Inferior parietal cortex (tissue), 1 donor: ENCODE results near the gene MND1.
A peak's percentile ranks its signal among the peaks of the same experiment; 100 is the strongest.
"Not testable (repeated sequence)": the region's sequence is repeated elsewhere in the genome, so short reads cannot be mapped to it uniquely, and the experiment has no call there.

Experiments used
- DNase-seq: peaks from one replicate; pipeline ENCODE4 v3.0.0-alpha.2; 2016; ENCODE audit errors: extremely low spot score

MND1 gene

DNA sequence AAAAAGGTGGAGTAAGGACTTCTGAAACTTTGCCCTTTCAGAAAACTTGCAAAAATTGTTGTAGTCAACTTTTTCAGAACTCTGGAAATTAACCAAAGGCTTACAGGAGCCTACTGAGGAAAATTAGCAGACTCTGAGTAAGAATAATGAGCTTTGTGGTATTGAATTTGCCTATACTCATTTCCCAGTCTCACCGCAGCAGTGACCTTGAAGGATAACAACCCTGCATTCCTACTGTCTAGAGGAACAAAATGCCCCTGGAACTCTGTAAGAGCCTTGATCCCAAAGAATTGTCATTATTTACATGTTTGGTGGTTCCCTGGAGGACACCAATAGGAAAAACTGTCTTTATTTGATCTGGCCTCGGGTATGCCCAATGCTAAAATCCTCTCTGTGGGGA is 57.9 kb downstream of the MND1 start:
- no peak for DNase-seq

DNA sequence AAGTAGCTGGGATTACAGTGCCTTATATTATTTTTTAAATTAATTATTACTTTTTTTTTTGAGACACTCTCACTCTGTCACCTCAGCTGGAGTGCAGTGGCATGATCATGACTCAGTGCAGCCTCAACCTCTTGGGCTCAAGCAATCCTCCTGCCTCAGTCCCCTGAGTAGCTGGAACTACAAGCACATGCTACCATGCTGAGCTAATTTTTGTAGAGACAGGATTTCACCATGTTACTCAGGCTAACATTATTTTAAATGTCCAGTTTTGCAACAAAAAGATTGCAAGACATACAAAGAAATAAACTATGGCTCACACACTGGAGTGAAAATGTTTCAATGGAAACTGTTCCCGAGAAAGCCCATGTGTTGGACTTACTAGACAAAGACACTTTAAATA is 59.2 kb downstream of the MND1 start:
- DNase-seq, result no peak

DNA sequence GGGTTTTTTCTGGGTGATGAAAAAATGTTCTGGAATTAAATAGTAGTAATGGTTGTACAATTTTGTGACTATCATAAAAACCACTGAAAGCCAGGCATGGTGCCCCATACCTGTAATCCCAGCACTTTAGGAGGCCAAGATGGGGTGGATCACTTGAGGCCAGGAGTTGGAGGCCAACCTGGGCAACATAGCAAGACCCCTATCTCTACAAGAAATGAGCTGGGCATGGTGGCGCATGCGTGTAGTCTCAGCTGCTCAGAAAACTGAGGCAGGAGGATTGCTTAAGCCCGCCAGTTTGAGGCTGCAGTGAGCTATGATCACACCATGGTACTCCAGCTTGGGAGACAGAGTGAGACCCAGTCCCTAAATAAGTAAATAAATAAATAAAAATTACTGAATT is 63.4 kb downstream of the MND1 start:
- no peak for DNase-seq

DNA sequence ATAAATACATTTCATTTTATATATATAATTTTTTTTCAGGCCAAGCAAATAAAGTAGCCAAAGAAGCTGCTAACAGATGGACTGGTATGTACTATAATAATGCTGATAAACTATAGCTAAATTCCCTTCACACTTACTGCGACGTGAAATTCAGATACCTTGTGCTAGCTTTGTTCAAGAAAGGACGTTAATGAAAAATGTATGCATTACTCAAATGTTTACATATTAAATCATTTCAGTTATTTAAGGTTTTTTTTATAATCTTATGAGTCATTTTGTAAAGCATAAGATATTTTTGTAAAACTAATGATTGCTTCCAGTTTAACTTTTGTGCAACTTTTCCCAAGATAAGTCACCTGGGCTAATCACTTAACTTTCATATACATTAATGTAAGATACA is 64.4 kb downstream of the MND1 start:
- DNase-seq, result no peak

DNA sequence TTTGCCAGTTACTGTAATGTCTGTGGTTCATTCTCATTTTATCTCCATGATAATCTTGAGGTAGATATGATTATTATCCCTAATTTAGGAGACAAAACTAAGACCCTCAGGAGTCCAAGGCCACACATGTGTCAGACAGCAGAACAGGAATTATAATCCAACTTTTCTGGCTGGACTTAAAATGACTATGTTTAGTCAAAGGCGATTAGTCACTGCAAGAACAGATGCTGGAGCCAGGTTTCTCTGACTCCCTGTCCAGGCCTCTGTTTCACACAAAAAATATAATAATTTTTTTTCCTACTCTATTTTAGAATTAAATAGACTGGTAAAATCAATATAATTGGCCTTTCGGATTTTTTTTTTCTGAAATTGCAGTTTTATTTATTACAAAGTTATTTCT is 64.9 kb downstream of the MND1 start:
- no peak for DNase-seq

DNA sequence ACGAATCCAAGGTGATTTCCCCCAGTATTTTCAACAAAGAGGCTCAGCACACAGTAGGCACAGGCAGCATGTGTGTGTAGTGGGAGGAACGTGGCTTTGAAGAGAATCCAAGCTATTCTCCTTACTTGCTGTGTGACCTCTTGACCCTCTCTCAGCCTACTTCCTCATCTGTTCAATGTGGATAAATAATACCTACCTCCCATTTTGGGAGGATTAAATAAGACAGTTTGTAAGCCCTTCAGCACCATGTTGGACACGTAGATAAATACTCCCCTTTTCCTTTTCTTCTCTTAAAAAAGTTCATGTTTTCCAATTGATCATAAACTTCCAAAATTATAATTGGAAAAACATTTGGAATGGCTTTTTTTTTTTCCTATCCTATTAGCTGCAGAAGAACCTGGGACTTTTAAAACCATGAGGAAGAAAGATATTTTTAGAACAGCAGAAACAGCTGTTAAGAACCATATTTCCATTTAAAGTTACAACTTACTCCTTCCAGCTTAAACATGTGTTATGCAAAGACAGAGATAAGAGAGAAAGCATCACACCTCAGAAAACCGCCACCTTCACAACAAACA is 65.5 kb downstream of the MND1 start:
- DNase-seq, result no peak

DNA sequence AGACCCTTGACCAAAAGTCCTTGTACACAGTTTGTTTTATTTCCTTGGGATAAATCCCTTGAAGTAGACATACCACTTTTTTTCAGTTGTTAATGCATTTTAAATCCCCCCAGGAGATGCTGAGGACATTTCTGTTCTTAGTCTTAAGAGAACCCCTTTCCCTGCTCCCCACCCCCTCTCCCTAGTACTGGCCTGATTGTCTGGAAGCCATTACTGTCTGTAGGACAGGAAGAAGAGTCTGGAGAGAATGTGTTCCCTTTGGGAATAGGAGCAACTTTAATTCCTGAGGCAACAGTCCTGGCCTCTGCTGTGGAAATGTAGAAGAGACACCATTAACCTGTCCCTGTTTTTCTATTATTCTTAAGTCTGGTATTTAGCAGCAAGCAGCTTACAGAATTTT is 69.4 kb downstream of the MND1 start:
- DNase-seq, result no peak

DNA sequence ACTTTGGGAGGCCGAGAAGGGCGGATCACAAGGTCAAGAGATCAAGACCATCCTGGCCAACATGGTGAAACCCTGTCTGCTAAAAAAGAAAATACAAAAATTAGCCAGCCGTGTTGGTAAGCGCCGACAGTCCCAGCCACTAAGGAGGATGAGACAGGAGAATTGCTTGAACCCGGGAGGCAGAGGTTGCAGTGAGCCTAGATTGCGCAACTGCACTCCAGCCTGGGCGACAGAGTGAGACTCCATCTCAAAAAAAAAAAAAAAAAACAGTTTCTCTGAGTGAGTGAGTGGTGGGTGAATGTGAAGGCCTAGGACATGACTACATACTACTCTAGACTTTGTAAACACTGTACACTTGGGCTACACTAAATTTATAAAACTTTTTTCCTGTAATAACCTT is 72.0 kb downstream of the MND1 start:
- DNase-seq, result not testable (repeated sequence)

DNA sequence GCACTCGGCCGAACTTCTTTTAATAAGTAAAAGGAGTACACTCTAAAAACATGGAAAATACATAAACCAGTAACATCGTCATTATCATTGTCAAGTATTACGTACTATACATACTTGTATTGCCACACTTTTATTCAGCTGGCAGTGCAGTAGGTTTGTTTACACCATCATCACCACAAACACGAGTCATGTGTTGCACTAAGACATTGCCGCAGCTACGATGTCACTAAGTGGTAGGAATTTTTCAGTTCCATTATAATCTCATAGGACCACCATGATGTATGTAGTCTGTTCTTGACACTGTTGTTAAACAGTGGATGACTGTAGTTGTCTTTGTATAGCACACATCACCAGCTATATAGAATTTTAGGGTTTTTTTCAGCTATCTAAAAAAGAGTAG is 73.6 kb downstream of the MND1 start:
- DNase-seq, result no peak

DNA sequence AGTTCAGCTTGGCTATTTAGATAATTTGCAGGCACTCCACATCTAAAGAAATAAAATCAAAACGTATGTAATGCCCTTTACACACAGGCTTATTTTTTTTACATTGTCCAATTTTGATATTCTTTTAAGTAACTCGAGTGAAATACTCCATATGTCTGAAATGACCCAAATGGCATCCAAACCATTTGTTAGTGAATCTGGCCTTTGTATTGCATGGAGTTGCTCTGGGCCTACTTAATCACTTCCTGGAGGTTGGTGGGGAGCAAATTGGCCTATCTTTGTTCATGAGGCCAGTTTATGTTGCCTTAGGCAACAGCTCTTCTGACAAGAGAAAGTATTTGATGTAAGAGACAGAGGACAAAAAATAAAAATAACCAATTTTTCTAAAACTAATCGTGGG is 74.1 kb downstream of the MND1 start:
- no peak for DNase-seq

DNA sequence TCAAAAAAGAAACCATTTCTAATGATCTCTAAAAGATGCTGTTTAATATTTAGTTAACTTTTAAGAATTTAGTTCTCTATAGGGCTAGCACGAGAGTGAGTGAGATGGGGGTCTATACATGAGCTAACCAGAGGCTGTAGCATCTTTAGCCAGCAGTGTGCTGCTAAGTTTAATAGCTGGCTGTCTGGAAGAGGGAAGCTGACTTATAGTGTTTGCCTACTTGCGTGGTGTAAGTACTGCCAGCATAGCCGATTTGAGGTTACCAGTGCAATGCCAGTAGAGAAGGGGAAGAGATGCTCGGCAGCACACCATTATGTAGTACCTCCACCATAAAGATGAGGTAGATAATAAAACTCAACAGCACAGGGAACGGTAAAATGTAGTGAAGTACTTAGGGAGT is 74.5 kb downstream of the MND1 start:
- no peak for DNase-seq

DNA sequence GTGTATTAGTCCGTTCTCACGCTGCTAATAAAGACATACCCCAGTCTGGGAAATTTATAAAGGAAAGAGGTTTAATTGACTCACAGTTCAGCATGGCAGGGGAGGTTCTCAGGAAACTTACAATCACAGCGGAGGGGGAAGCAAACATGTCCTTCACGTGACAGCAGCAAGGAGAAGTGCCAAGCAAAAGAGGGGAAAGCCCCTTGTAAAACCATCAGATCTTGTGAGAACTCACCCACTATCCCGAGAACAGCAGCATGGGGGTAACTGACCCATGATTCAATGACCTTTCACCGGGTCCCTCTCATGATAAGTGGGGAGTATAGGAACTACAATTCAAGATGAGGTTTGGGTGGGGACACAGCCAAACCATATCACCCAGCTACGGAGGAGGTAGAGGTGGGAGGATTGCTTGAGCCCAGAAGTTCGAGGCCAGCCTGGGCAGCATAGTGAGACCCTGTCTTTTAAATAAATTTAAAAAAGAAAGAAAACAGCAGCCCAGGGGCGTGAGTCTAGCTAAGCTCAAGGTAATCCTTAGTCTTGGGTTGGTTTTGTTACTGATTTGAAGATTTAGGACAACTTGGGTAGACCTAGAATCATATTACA is 75.3 kb downstream of the MND1 start:
- no peak for DNase-seq

DNA sequence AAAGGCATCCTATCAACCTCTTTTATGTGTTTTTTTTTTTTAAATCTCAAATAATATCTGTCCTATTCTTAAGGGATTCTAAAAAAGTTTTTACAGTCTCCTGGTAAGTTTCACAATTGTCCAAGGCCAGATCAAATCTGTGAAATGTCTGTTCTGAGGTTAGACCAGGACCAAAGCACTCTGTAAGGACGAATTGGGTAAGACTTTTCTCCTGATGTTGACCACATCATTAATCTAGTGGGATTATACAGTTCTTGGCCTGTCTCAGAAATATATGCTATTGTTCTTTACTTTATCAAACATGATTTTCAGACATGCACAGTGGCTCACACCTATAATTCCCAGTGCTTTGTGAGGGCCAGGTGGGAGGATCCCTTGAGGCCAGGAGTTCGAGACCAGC is 75.9 kb downstream of the MND1 start:
- DNase-seq, result no peak

DNA sequence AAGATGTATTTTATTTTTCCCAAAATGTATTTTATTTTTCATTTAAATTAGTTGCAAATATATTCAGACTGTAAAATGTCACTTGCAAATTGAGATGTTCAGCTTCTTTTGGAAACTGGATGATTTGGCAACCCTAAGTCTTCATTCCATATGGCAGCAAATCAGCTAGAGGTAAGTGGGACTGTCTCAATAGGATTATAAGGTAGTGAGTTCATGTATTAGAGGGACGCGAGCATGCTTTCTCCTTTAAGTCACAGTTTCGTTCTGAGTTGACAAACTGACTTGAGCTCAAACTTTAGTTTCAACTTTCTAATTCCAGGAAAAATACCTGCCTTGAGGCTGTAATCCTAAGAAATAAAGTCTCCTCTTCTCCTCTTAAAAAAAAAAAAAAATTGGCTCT is 77.5 kb downstream of the MND1 start:
- no peak for DNase-seq

DNA sequence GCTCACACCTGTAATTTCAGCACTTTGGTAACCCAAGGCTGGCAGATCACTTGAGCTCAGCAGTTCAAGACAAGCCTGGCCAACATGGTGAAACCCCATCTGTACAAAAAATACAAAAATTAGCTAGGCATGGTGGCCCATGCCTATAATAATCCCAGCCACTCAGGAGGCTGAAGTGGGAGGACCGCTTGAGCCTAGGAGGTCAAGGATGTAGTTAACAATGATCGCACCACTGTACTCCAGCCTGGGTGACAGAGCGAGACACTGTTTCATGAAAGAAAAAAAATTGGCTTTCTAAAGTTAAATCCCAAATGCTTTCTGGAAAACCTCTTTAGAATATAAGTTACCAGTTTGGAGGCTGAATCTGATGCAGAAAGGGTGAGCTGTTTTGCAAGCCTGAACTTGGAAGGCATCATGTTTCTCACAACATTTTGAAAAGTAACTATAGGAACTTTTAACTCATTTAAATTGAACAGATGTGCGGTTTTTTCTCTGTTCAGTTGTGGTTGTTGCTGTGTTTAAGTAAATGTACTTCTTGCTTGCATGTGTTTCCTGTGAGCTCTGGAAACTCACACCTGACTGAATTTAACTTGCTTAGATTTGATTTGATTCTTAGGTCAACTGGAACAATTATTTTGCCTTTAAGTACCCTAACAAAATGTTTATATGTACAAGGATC is 81.9 kb downstream of the MND1 start:
- no peak for DNase-seq

DNA sequence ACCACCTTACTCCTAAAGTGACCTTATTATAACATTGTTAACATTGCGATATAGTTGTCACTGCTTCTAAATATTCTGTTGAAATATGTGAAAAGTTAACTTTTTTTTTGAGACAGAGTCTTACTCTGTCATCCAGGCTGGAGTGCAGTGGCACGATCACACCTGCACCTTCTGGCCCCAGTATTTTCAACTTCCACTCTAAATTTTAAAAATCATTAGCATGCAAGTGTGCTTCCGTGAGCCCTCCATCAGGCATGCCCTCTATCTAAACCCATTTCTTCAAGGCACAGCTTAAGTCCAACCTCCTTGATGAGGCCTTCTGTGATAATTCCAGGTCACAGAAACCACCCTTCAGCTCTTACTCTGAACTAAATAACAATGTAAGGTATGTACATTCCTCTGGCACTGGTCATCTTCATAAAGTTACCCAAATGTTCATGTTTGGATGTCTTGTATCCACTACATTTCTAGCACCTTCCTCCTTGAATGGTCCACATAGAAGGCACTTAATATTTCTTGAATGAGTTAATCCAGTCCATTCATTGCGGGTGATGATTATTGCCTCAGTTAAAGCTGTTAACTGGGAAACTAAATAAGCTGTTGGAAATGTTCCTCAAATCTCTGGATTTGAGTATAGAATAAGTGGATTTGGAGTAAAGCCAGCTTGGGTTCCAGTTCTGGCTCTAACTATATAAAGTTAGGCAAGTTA is 83.0 kb downstream of the MND1 start:
- DNase-seq, result no peak

DNA sequence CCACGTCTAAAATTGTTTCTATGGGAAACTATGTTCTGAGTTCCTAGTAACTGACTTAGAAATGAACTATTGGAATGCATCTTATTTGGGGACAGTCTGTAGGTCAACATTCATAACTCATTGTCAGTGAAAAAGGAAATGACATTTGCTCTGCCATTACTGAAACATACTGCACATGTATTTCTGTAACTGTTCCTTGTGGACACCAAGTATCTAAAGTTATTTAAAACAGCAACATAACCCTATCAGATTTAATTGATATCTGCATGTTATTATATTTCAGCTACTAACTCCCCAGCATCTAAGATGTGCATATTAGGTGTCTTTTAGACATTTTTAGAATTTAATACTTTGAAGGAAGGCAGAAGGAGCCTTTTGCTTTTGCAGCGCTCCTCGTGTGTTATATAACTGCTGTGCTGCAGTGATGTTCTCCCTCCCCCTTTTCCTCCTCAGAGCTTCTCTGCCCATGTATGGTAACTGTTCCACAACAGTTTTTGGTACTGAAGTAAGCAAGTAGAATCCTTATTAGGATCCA is 84.5 kb downstream of the MND1 start:
- DNase-seq, result no peak

DNA sequence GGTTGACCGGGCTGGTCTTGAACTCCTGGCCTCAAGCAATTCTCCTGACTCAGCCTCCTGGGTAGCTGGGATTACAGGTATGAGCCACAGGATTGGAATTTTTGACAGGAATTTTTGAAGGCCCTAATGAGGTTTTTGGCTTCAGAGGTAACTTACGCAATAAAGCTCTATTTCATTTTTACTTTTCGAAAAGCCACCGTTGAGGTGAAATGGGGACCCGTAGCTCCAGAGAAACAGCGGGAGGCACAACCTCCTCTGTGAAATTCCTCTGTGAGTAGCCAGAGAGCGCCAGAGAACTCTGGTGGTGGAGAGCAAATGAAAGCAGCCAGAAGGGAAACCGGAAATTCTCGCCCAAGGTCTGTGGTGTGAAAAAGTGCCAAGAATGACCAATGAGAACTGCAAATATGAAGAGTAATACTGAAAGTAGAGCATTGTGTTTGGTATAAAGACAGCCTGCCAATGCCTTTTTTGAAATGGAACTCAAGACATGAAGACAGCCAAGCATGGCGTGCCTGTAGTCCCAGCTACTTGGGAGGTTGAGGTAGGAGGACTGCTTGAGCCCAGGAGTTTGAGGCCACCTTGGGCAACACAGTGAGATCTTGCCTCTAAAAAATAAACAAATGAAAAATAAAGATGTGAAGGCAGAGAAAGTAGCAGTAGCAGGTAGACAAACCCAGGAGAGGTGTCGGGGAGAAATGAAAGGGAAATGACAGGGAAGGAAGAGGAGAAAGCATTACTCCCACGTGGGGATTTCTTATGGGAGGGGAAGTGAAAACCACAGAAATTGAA is 88.7 kb downstream of the MND1 start:
- peak; percentile 47 for DNase-seq

DNA sequence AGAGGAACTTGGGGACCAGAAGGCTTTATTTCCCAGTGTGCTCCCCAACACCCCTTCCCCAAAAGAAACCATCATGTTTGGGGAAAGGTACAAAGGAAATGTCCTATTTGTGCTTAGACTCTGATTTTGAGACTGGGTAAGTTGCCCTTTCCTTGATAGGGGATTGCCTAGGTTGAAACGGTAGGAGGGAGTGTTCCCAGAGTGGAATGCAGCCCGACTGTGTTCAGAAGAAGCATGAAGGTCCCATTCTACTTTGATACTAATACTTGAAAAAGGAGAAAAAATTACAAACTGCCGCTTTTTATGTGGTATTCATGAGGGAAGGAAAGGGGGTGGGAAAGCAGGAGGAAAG is 89.2 kb downstream of the MND1 start:
- no peak for DNase-seq

DNA sequence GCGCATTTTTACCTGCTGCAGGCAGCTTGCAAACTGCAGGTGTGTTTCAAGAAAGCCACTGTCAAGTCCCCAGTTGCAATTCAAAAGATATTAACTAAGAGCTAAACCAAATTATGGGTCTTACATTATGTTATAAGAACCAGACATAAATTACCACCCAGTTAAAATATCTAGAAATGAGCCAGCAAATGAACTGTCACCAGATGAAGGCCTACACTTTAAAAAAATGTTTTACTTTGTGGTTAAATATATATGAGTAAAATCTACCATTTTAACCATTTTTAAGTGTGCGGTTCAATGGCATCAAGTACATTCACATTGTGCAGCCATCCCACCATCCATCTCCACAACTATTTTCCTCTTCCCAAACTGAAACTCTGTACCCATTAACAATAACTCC is 89.7 kb downstream of the MND1 start:
- no peak for DNase-seq

DNA sequence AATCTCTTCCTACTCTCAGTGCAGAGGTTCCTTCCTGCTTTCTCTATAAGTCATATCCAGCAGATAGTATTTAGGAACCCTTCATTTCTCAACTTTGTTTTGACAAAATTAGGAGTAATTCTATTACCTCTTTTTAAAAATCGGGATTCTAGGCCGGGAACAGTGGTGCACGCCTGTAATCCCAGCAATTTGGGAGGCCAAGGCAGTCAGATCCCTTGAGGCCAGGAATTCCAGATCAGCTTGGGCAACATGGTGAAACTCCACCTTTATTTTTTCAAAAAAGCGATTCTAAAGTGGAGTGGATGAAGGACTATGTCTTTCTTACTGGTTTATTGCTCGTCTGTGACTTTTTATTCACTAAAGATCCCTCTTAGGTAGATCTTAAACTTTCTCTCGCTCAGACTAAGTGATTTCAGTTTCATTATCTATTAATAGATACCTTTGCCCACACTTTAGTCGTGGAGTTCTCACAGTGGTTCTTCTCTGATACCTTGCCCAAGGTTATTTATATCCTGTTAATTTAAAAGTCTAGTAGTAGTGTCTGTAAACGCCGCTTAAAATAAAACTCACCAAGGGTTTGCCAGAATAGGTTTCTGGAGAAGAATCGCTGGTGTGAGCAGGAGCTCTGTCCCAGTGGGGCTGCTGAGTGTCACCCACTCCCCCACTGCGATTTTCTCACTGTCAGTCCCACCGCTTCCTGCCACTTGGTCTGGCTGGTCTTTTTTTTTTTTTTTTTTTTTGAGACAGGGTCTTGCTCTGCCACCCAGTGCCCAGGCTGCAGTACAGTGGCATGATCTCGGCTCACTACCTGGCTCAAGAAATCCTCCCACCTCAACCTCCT is 94.6 kb downstream of the MND1 start:
- DNase-seq, result no peak
